Renal cortical epithelial cell (primary cell): ENCODE results near the gene INTS11. TPM values are rescaled to one million over a fixed set of nuclear protein-coding genes. Genes with fewer than 3 reads are reported as not detected.

Source experiments
- DNase-seq: peaks from one replicate; pipeline ENCODE4 v3.0.0-alpha.2; 2011; ENCODE audit warnings: low read depth
- total RNA-seq: library from RNA; depleted of rRNA; stranded (reverse); fragments of >200 nt; gene quantifications from 2 replicates; pipeline ENCODE4 v1.2.3, GENCODE V29; 2014

INTS11 gene
- total RNA-seq, 1 donor from 2014 or later: 57.5 TPM

- no peak for DNase-seq
Measured at GRCh38 chr1:1285102-1285571, 39.3 kb downstream of the INTS11 start.

- DNase-seq: no peak
Measured at GRCh38 chr1:1284221-1285101, 40.0 kb downstream of the INTS11 start.

DNA sequence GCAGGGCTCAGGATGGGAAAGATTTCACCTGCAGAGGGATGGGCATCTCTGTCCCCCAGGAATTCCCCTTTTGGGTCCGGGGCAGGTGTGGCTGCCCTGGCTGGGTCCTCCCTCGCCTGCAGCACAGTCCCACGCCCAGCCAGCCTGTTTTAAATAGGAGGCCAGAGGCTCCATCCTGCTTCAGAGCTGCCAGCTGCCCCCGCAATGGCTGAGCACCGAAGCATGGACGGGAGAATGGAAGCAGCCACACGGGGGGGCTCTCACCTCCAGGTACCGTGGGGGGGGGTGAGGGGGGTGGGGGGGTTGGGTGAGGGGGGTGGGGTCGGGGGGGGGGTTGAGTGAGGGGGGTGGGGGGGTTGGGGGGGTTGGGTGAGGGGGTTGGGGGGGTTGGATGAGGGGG lies 40.6 kb downstream of the INTS11 start:
- DNase-seq: peak; percentile 43

GRCh38 chr1:1282998-1283397 lies 41.5 kb downstream of the INTS11 start:
- DNase-seq: no peak

GRCh38 chr1:1281533-1282321 lies 42.7 kb downstream of the INTS11 start:
- peak; percentile 63 for DNase-seq

DNA sequence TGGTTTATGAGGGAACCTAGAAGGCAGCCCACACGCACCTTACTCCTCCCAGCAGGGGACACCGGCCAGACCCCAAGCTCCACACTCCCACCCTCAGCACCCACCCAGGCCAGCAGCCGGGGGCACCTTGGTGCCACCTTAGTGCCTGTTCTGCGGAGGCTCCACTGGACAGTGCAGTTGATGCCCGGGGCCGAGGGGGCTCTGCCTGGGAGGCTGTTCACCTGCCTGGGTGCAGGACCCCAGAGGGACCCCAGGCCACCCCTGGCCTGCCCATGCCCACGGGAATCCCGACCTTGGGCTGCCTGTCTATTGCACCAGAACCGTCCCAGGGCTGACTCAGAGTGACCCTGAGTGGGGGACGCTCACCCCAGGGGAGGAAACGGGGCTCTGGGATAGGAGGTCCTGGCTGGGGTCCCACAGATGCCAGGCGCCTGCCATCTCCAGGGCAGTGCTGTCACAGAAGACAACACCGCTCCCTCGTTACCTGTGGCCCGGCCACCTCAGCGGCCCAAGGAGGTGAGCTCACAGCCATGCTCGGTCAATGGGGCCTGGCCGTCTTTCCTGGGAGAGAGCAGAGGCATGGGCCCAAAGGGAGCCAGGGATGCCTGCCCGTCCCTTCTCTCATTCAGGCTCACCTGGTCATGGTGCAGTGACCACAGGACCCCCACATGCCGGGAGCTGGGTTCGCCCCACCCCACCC lies 43.5 kb downstream of the INTS11 start:
- no peak for DNase-seq

- no peak for DNase-seq
Measured at GRCh38 chr1:1279028-1279427, 45.4 kb downstream of the INTS11 start.

DNA sequence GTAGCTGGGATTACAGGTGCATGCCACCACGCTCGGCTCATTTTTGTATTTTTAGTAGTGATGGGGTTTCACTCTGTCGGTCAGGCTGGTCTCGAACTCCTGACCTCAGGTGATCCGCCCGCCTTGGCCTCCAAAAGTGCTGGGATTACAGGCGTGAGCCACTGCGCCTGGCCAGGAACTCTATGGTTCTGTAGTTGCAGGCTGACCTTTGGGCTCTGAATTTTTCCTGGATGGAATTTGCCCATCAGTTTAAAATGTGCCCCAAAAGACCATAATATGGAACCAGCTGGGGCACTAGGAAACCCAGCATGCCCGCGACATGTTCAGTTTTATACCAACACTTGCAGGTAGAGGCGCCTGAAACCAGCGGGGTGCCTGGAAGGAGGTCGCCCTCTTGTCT lies 45.8 kb downstream of the INTS11 start:
- DNase-seq: no peak

GRCh38 chr1:1275836-1276235 lies 48.6 kb downstream of the INTS11 start:
- DNase-seq: no peak

GRCh38 chr1:1274931-1275431 lies 49.5 kb downstream of the INTS11 start:
- DNase-seq: no peak

GRCh38 chr1:1274299-1274930 lies 50.0 kb downstream of the INTS11 start:
- no peak for DNase-seq

DNA sequence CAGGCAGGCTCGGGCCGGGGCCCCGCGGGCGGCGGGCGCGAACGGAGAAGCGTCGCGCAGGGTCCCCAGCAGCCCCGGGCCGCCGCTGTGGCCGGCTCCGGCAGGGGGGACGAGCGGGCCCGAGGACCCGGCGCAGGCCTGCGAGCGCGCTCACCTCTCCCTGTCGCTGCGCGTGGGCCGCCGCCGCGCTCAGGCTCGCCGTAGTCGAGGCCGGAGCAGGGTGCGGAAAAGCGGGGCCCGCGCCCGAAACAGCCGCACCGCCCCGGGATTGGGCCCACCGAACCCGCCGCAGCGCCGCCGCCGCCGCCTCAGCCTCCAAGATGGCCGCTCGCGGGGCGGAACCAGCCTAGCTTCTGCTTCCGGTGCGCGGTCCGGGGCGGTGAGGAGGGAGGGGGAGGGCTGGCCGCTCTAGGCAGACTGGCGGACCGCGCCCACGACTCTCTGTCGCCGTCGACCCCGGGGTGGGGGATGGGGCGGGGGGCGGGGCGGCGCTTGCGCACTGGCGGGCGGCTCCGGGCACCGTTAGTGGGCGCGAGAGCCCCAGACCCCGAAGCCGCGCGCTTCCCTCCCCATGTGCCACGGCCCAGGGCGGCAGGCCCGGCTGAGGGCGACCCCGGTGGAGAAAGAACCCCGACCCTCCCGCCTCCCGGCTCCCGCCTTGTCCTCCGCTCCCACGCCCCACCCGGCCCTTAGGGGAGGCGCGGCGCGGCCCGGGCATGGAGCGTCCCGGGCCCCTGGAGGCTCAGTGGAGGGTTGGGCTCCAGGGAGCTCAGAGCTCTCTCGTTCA lies 50.8 kb downstream of the INTS11 start, which contains the start of gene UBE2J2:
UBE2J2 (minus strand) TSS at position 343 of the 787 bp plus-strand sequence. CDS start 5,862 bp downstream, outside the sequence.
- DNase-seq: peak; percentile 47

- no peak for DNase-seq
Measured at GRCh38 chr1:1273209-1273511, 51.3 kb downstream of the INTS11 start.

DNA sequence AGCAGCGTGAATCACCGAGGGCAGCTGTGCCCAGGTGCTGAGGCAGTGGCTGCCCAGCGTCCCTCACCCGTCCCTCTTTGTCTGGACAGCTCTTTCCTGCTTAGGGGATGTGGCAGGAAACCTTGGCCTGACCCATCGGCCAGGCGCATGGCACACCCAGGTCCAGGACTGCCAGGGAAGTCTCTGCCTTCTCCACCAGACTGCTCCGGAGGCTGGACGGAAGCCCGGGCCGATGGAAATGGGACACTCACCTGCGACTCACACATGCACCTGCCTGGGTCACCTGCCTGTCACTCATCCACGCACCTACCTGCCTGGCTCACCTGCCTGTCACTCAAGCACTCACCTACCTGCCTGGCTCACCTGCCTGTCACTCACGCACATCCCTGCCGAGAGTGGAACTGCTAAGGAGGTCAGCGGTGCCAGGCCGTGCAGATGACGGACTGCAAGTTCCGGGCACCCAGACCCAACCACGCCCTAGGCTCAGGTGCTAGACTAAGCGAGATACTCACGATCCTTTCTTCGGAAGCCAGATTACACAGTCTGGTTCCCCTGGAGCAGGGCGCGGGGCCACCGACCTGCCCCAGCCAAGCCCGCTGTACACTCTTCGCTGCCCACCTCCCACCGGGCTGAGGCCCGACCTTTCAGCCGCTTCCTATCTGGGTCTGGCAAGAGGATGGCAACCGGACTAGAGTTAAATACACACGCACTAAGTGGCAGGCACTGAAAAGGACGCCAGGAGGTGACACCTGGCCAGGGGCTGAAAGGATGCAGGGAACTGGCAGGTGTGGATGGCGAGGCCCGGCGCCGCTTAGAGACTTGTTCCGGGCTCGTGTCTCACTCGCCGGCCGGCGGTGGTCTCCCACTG lies 51.9 kb downstream of the INTS11 start:
- peak; percentile 22 for DNase-seq

DNA sequence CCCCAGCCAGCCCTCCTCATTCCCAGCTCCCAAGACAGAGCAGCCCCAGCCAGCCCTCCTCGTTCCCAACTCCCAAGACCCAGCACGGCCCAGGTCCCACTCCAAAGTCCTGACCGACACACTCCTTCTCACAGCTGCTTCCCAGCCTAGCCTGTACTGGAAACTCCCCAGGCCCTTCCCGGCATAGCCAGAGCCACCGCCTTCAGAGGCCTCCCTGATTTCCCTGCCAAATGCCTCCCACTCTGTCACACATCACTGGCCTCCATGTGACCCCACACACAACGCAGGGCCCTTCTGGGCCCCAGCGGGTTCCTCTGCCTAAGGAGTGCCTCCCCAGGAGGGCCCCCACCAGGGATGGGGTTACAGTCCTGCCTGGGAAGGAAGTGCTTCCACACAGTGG lies 53.6 kb downstream of the INTS11 start:
- DNase-seq: peak; percentile 59

DNA sequence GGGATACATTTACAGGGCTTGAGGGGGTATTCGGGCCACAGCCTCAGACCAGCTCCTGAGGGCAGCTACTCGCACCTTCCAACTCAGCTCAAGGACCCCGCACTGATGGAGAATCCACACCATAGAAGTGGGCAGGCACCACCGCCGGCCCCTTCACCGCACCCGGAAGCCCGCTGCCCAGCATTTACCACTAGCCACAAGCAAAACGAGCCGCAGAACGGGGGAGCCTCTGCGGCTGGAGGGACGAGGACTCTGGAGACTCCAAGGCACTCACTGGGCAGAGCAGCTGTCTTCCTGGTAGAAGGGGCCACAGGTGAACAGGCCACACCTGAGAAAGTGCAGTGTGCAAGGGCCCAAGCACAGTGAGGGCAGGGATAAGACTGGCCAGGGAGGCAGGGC lies 56.2 kb downstream of the INTS11 start:
- no peak for DNase-seq

DNA sequence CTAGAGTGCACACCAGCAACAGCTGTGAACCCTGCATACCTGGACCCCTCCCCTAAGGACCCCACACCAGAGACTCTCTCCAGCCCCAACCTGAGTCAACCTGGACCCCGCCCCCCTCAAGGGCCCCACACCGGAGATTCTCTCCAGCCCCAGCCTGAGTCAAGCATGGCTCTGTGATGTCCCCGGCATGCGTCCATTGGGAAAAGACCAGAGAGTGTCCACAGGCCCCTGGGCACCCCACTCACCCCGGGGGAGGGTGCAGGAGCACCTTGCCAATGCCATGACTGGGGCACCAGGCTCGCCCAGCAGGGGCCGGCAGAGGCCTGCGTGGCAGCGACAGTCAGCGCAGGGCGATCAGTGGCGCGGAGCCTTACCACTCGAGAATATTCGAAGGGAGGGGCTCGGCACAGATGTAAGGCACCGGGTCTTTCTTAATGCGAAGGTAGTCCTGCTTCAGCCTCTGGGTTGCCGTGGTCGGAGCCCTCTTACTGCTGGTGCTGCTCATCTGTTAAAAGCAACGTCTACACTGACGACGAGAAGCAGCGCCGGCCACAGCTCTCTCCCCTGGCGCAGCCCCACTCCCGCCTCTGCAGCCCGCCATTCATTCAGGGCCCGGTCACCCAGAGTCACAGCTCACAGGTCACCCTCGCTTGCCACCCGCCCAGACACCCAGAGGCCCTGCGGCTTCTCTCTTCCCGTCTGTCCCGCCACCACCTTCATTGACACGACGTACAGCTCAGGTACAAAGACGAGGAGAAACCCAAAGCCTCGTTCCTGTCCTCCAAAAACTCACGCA lies 56.8 kb downstream of the INTS11 start:
- DNase-seq: no peak

GRCh38 chr1:1264868-1265272 lies 59.6 kb downstream of the INTS11 start:
- peak; percentile 67 for DNase-seq

DNA sequence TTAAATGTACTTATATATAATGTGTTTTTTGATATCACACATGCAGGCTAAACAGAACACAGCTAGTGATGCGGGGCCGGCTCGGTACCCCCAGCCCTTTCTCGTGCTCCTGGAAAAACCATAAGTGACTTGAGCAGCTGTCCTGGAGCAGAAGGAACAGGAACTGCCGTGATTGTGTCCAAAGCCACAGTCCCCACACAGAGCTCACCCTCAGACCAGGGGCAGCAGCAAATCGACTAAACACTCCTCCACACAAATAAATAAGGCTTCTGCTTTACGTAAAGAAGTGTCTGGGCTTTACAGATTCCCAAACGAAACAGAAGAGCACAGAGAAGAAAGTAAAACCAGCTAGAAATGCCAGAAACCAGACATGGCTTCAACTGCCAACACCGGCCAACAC lies 60.4 kb downstream of the INTS11 start:
- DNase-seq: no peak
